ENCODE data around the gene LPIN1. TPM values are rescaled to one million over a fixed set of nuclear protein-coding genes. Genes with fewer than 3 reads are reported as not detected.

LPIN1 gene
- total and polyA plus RNA-seq, 8 donors: 7.3 to 152 (median 18.2) TPM

DNA sequence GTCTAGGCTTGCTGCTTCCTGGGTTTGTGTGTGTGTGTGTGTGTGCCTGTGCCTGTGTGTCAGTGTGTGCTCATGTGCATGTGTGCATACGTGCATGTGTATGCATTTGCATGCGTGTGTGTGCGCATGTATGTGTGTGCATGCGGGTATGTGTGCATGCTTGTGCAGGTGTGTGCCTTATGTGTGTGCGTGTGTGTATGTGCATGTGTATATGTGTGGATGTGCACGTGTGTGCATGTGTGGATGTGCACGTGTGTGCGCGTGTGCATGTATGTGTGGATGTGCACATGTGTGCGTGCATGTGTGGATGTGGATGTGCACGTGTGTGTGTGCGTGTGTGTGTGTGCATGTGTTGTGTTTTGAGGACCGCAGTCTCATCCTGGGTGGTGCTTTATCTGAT lies 42.8 kb downstream of the LPIN1 start:
- Histone ChIP-seq H3K27me3 (no peaks in the 10 kb centered on the region), H3K9me3 (no peaks in the 10 kb centered on the region), H3K36me3 (peaks cover 76 to 100% (median 95%) of the 10 kb centered on the region in 4 donors), H3K4me1 (peaks cover 0 to 9% (median 3%) of the 10 kb centered on the region in 4 donors), H3K27ac (no peak overlapping the region), H3K4me3 (no peak overlapping the region)
- TF ChIP-seq EP300 (IDR thresholded peaks at IDR 0.05): no peak
- no peak for TF ChIP-seq POLR2AphosphoS5 (IDR thresholded peaks at IDR 0.05)
- TF ChIP-seq, protein P1, sequence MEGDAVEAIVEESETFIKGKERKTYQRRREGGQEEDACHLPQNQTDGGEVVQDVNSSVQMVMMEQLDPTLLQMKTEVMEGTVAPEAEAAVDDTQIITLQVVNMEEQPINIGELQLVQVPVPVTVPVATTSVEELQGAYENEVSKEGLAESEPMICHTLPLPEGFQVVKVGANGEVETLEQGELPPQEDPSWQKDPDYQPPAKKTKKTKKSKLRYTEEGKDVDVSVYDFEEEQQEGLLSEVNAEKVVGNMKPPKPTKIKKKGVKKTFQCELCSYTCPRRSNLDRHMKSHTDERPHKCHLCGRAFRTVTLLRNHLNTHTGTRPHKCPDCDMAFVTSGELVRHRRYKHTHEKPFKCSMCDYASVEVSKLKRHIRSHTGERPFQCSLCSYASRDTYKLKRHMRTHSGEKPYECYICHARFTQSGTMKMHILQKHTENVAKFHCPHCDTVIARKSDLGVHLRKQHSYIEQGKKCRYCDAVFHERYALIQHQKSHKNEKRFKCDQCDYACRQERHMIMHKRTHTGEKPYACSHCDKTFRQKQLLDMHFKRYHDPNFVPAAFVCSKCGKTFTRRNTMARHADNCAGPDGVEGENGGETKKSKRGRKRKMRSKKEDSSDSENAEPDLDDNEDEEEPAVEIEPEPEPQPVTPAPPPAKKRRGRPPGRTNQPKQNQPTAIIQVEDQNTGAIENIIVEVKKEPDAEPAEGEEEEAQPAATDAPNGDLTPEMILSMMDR (IDR thresholded peaks at IDR 0.05): peak in 1 of 7 experiments; percentile 5
- no peak for DNase-seq
- intact Hi-C loops (cut with DNase I; ENCODE audit: low total_unique reads): no loop called here
- 94 to 97% (median 96%) methylated on average over 13 of the region's 13 CpGs for WGBS, 5 donors

DNA sequence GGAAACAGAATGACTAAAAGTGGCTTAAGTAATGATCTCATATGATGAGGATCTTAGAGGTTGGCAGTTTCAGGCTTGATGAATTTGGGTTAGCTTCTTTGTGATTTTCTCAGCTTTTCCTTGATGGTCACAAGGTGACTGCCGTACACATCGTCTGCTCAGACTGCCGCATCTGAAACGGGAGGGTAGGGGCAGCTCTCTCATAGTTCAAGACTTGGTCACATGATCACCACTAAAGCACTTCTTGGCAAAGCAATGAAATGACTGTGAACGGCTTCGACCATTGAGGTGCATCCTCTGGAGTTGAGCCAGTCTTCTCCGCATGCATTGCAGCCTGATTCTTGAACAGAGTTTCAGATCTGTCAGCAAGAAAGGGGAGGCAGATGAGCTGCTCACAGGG lies 43.8 kb downstream of the LPIN1 start:
- Histone ChIP-seq H3K4me1 (no peaks in the 10 kb centered on the region), H3K9me3 (no peaks in the 10 kb centered on the region), H3K27me3 (no peaks in the 10 kb centered on the region), H3K36me3 (peaks cover 80 to 100% (median 96%) of the 10 kb centered on the region in 4 donors), H3K27ac (no peak overlapping the region), H3K4me3 (no peak overlapping the region)
- DNase-seq: no peak
- intact Hi-C loops (cut with DNase I; ENCODE audit: low total_unique reads): no loop called here
- 70 to 88% (median 86%) methylated on average over 7 of the region's 7 CpGs for WGBS, 5 donors
- TF ChIP-seq EP300 (IDR thresholded peaks at IDR 0.05) (no peak), POLR2AphosphoS5 (IDR thresholded peaks at IDR 0.05) (no peak), POLR2A (IDR thresholded peaks at IDR 0.05) (no peak)
- TF ChIP-seq, protein P1 (IDR thresholded peaks at IDR 0.05): no peak

- no peaks in the 10 kb centered on the region for H3K27me3 ChIP-seq
- H3K4me3 ChIP-seq: no peak overlapping the region
- DNase-seq: no peak
- 87 to 92% (median 89%) methylated on average over 2 of the region's 2 CpGs for WGBS, 5 donors
- no peaks in the 10 kb centered on the region for H3K4me1 ChIP-seq
- intact Hi-C loops (cut with DNase I; ENCODE audit: low total_unique reads): no loop called here
- peaks cover 70 to 97% (median 95%) of the 10 kb centered on the region in 4 donors for H3K36me3 ChIP-seq
- TF ChIP-seq EP300 (IDR thresholded peaks at IDR 0.05) (no peak), POLR2A (IDR thresholded peaks at IDR 0.05) (no peak), POLR2AphosphoS5 (IDR thresholded peaks at IDR 0.05) (no peak)
- TF ChIP-seq, protein P1 (IDR thresholded peaks at IDR 0.05): no peak
- no peak overlapping the region for H3K27ac ChIP-seq
- H3K9me3 ChIP-seq: no peaks in the 10 kb centered on the region
These were observed 49.2 kb downstream of the LPIN1 start for GRCh38 chr2:11795590-11795989.

DNA sequence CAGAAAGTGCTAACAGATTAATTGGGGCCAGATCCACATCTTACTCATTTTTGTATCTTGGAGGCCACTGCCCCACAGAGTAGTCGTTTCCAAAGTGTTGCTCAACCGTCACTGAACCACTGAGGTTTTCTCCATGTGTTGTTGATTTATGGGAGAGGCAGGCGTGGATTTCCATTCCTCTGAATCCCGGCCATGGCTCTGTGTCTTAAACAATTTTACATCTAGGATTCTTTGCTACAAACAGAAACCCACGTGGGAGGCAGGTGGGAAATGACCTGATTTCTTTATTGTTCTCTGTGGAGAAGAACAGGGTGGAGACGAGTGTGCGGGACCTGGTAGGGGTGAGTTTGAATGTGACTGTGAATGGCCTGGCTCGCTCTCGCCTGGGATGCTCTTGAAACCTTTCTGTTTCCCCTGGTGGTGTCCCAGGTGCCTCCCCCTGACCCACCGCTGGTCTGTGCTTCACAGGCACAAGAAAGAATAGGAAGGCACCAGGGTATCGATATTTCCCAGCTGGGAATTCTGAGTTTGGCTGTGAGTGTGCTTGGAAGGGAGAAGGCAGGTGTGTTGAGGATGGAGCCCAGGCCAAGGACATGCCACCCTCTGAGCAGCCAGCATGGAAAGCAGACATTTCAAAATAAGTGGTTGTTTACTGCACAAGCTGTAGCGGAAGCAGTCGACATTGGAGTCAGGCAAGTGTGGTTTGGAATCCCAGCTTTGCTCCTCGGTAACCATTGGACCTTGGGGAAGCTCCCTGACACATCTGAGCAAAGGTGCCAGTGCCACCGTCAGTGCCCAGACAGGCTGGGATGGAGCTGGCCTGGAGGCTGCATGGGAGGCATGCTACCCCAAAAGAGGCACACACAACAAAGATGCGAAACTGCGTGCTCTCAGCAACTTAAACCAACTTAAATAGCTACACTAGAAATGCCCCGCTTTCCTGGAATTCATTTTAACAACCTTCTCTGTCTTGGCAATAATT lies 50.0 kb downstream of the LPIN1 start:
- Histone ChIP-seq H3K27ac (no peak overlapping the region), H3K4me3 (no peak overlapping the region), H3K27me3 (no peaks in the 10 kb centered on the region), H3K4me1 (no peaks in the 10 kb centered on the region), H3K9me3 (no peaks in the 10 kb centered on the region), H3K36me3 (peaks cover 70 to 98% (median 92%) of the 10 kb centered on the region in 4 donors)
- TF ChIP-seq, protein P1 (IDR thresholded peaks at IDR 0.05): no peak
- no peak for TF ChIP-seq POLR2AphosphoS5 (IDR thresholded peaks at IDR 0.05)
- TF ChIP-seq EP300 (IDR thresholded peaks at IDR 0.05): no peak
- TF ChIP-seq POLR2A (IDR thresholded peaks at IDR 0.05): no peak
- intact Hi-C loops (cut with DNase I; ENCODE audit: low total_unique reads): no loop called here
- no peak for DNase-seq
- 88 to 94% (median 91%) methylated on average over 18 of the region's 18 CpGs for WGBS, 5 donors
